K562 (cell line): ENCODE data around the gene PCDHGA5. TPM values are rescaled to one million over a fixed set of nuclear protein-coding genes. Genes with fewer than 3 reads are reported as not detected.

Experiments used
- CTCF ChIP-seq, 3 experiments: IDR thresholded peaks in 2 of 3; conservative IDR thresholded peaks in 1 of 3; 2 replicates each; pipeline ENCODE4 v1.5.1; 2011 to 2012; ENCODE audit warnings: low read length in 3 of 3, mild to moderate bottlenecking in 3 of 3, control low read depth in 2 of 3, improper control_type of control experiment in 1 of 3, inconsistent platforms in 1 of 3, low read depth in 1 of 3, mixed read lengths in 1 of 3, moderate library complexity in 1 of 3; ENCODE audit not compliant: insufficient read depth in 2 of 3
- ILF3 ChIP-seq: fragments of 450-650 bp; IDR thresholded peaks from 2 replicates; pipeline ENCODE4 v1.6.1; 2018; ENCODE audit warnings: antibody characterized with exemption, mild to moderate bottlenecking, moderate library complexity, borderline replicate concordance
- L3MBTL2 ChIP-seq: fragments of 450-650 bp; IDR thresholded peaks from 2 replicates; pipeline ENCODE4 v1.6.1; 2016; ENCODE audit warnings: mild to moderate bottlenecking, moderate library complexity
- MGA ChIP-seq: fragments of 450-650 bp; IDR thresholded peaks from 2 replicates; pipeline ENCODE4 v1.6.1; 2016; ENCODE audit warnings: mild to moderate bottlenecking, moderate library complexity
- RBFOX2 ChIP-seq: fragments of 200-400 bp; formaldehyde crosslinking; IDR thresholded peaks from 2 replicates; pipeline ENCODE4 v1.6.1; 2017; ENCODE audit warnings: low read depth, mild to moderate bottlenecking, low read length, moderate library complexity
- polyA plus RNA-seq, 8 experiments: library from polyadenylated mRNA; depleted of rRNA in 4 of 8; stranded (reverse) in 5 of 8; unstranded in 3 of 8; fragments of >200 nt; fragmentation: Nextera tagmentation in 2 of 8; fragmentation: Illumina TruSeq in 1 of 8; extraction: Ambion mirVana in 2 of 8; extraction: Trizol in 1 of 8; gene quantifications; 2 replicates each; pipeline versions ENCODE4 v1.2.1 to v1.2.3, GENCODE V29; 2011 to 2014; ENCODE audit warnings: inconsistent platforms in 1 of 8, missing spikeins in 1 of 8
- total RNA-seq, 7 experiments: library from RNA; depleted of rRNA in 6 of 7; stranded (reverse); fragments of >200 nt in 6 of 7; fragmentation: Illumina TruSeq in 2 of 7; extraction: Trizol in 2 of 7; gene quantifications; 2 replicates each; pipeline versions ENCODE4 v1.2.1 to v1.2.3, GENCODE V29; 2011 to 2021; ENCODE audit warnings: low replicate concordance in 1 of 7
- TF ChIP-seq, protein P1 (sequence below): fragments of 450-650 bp; IDR thresholded peaks from 2 replicates; pipeline ENCODE4 v1.7.0; 2016; ENCODE audit warnings: borderline replicate concordance

The PCDHGA5 gene
- total and polyA plus RNA-seq, 9 of the 15 experiments (the other 6 are each of a cell fraction or from before 2014, with no cell fraction given) = 0.01 to 0.18 (median 0.12) TPM; not detected in 1

DNA sequence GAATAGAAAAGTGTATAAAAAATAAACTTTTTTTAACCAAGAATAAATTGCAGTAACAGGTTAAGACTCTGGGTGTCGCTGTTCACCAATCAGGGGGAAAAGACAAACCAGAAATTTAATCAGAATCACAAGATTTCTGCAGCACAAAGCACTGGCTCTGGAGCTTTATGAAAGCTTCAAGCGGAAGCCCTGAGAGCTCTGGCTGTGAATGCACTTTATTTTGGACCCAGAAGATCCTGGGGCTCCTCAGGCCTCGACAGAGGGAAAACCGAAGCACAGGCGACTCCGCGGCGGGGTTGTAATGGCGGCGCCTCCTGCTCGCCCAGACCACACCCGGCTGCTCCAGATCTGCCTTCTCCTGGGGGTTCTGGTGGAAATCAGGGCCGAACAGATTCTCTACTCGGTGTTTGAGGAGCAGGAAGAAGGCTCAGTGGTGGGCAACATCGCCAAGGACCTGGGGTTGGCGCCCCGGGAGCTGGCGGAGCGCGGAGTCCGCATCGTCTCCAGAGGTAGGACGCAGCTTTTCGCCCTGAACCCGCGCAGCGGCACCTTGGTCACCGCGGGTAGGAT lies 9.0 kb upstream of the PCDHGA5 start, which contains the start of gene PCDHGA4 (continued):
- TF ChIP-seq MGA (0 out of 2 replicates have a peak, but pooled peaks have one; percentile 16), ILF3 (no peak), L3MBTL2 (peak; percentile 62; the same call in 1 of the 2 replicates), RBFOX2 (0 out of 2 replicates have a peak, but pooled peaks have one; percentile 19), CTCF (IDR thresholded peaks at IDR 0.05 in 2 of 3, conservative IDR thresholded peaks at IDR 0.05 in 1 of 3; ENCODE audit: insufficient read depth in 2 of 3, low read depth in 1 of 3, low read length in 3 of 3) (peak; percentile 47 to 69 (median 64); a peak in 4 of 6 replicates)
- TF ChIP-seq, protein P1, sequence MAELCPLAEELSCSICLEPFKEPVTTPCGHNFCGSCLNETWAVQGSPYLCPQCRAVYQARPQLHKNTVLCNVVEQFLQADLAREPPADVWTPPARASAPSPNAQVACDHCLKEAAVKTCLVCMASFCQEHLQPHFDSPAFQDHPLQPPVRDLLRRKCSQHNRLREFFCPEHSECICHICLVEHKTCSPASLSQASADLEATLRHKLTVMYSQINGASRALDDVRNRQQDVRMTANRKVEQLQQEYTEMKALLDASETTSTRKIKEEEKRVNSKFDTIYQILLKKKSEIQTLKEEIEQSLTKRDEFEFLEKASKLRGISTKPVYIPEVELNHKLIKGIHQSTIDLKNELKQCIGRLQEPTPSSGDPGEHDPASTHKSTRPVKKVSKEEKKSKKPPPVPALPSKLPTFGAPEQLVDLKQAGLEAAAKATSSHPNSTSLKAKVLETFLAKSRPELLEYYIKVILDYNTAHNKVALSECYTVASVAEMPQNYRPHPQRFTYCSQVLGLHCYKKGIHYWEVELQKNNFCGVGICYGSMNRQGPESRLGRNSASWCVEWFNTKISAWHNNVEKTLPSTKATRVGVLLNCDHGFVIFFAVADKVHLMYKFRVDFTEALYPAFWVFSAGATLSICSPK = no peak
